ENCODE data around the gene REV1. TPM values are rescaled to one million over a fixed set of nuclear protein-coding genes. Genes with fewer than 3 reads are reported as not detected.
"Not testable (repeated sequence)": the region's sequence is repeated elsewhere in the genome, so short reads cannot be mapped to it uniquely, and the experiment has no call there.

The REV1 gene
- total RNA-seq, 1 donor from 2014 or later, result 51.9 TPM

- Mint-ChIP-seq H3K27ac (no peak overlapping the region), H3K36me3 (peaks cover 50% of the 10 kb centered on the region), H3K9me3 (peaks cover 9% of the 10 kb centered on the region), H3K4me3 (no peak overlapping the region), H3K27me3 (ENCODE audit: insufficient read depth, low read depth) (no peaks in the 10 kb centered on the region), H3K4me1 (no peaks in the 10 kb centered on the region)
- Histone ChIP-seq H3K36me3 (peaks cover 22% of the 10 kb centered on the region), H4K20me1 (ENCODE audit: low read depth) (no peaks in the 10 kb centered on the region), H3K79me2 (ENCODE audit: low read depth) (no peaks in the 10 kb centered on the region), H3K9ac (no peak overlapping the region), H3K4me3 (no peak overlapping the region), H3K27ac (no peak overlapping the region), H3K9me3 (ENCODE audit: low read depth) (no peaks in the 10 kb centered on the region), H3K27me3 (no peaks in the 10 kb centered on the region), H3K4me1 (no peaks in the 10 kb centered on the region), H2AFZ (replicated peaks) (no peak overlapping the region), H3K4me2 (no peak overlapping the region), H3F3A (ENCODE audit: low read depth) (no peaks in the 10 kb centered on the region)
- no peak for DNase-seq (ENCODE audit: low spot score)
- TF ChIP-seq EZH2 (IDR thresholded peaks at IDR 0.05) (no peak), CTCF (IDR thresholded peaks at IDR 0.05) (no peak), EZH2phosphoT487 (IDR thresholded peaks at IDR 0.05) (no peak)
Measured at GRCh38 chr2:99374747-99375146, 115.1 kb downstream of the REV1 start.

GRCh38 chr2:99373144-99373543 lies 116.7 kb downstream of the REV1 start:
- Mint-ChIP-seq H3K36me3 (peaks cover 54% of the 10 kb centered on the region), H3K27me3 (ENCODE audit: insufficient read depth, low read depth) (no peaks in the 10 kb centered on the region), H3K27ac (no peak overlapping the region), H3K4me3 (no peak overlapping the region), H3K9me3 (peaks cover 9% of the 10 kb centered on the region), H3K4me1 (no peaks in the 10 kb centered on the region)
- Histone ChIP-seq H3K9me3 (ENCODE audit: low read depth) (no peaks in the 10 kb centered on the region), H3K27me3 (no peaks in the 10 kb centered on the region), H3F3A (ENCODE audit: low read depth) (no peaks in the 10 kb centered on the region), H3K36me3 (peaks cover 22% of the 10 kb centered on the region), H3K4me3 (no peak overlapping the region), H3K27ac (no peak overlapping the region), H3K79me2 (ENCODE audit: low read depth) (no peaks in the 10 kb centered on the region), H3K9ac (no peak overlapping the region), H3K4me2 (no peak overlapping the region), H3K4me1 (no peaks in the 10 kb centered on the region), H2AFZ (replicated peaks) (no peak overlapping the region), H4K20me1 (ENCODE audit: low read depth) (no peaks in the 10 kb centered on the region)
- TF ChIP-seq CTCF (IDR thresholded peaks at IDR 0.05), result no peak
- TF ChIP-seq EZH2 (IDR thresholded peaks at IDR 0.05), result no peak
- DNase-seq (ENCODE audit: low spot score), result no peak

GRCh38 chr2:99368854-99369253 lies 121.0 kb downstream of the REV1 start:
- not testable (repeated sequence) for H3K9me3 Mint-ChIP-seq; H3K27me3 ChIP-seq; H3F3A ChIP-seq (ENCODE audit: low read depth); H3K4me3 ChIP-seq; H3K27ac ChIP-seq; H3K4me1 ChIP-seq; H3K9ac ChIP-seq; H4K20me1 ChIP-seq (ENCODE audit: low read depth); H3K79me2 ChIP-seq (ENCODE audit: low read depth); H3K27ac Mint-ChIP-seq; H2AFZ ChIP-seq (replicated peaks); H3K4me2 ChIP-seq; H3K27me3 Mint-ChIP-seq (ENCODE audit: insufficient read depth, low read depth); H3K4me3 Mint-ChIP-seq; DNase-seq (ENCODE audit: low spot score); H3K9me3 ChIP-seq (ENCODE audit: low read depth); H3K4me1 Mint-ChIP-seq
- peaks cover 39% of the 10 kb centered on the region for H3K36me3 Mint-ChIP-seq
- peaks cover 43% of the 10 kb centered on the region for H3K36me3 ChIP-seq

- no peaks in the 10 kb centered on the region for H3F3A ChIP-seq (ENCODE audit: low read depth)
- peaks cover 40% of the 10 kb centered on the region for H3K36me3 ChIP-seq
- H3K27me3 ChIP-seq, result no peaks in the 10 kb centered on the region
- H3K9ac ChIP-seq, result no peak overlapping the region
- H3K9me3 ChIP-seq (ENCODE audit: low read depth), result no peaks in the 10 kb centered on the region
- no peaks in the 10 kb centered on the region for H3K79me2 ChIP-seq (ENCODE audit: low read depth)
- peaks cover 4% of the 10 kb centered on the region for H4K20me1 ChIP-seq (ENCODE audit: low read depth)
- H3K4me1 ChIP-seq, result no peaks in the 10 kb centered on the region
- Mint-ChIP-seq H3K4me1 (no peaks in the 10 kb centered on the region), H3K27me3 (ENCODE audit: insufficient read depth, low read depth) (no peaks in the 10 kb centered on the region), H3K27ac (no peak overlapping the region), H3K9me3 (no peaks in the 10 kb centered on the region), H3K4me3 (no peak overlapping the region), H3K36me3 (peaks cover 22% of the 10 kb centered on the region)
- H3K4me3 ChIP-seq, result no peak overlapping the region
- no peak overlapping the region for H2AFZ ChIP-seq (replicated peaks)
- no peak overlapping the region for H3K4me2 ChIP-seq
- no peak for DNase-seq (ENCODE audit: low spot score)
- H3K27ac ChIP-seq, result no peak overlapping the region
- TF ChIP-seq CTCF (IDR thresholded peaks at IDR 0.05) (no peak), EZH2phosphoT487 (IDR thresholded peaks at IDR 0.05) (no peak), EZH2 (IDR thresholded peaks at IDR 0.05) (no peak)
Measured at GRCh38 chr2:99365661-99366060, 124.2 kb downstream of the REV1 start.
